HG03432 (cell line): ENCODE data around the gene MOB1B.
"Not testable (repeated sequence)": the region's sequence is repeated elsewhere in the genome, so short reads cannot be mapped to it uniquely, and the experiment has no call there.

Experiments
- ATAC-seq: cut with Tn5 transposase; IDR thresholded peaks from one replicate; pipeline ENCODE4 v1.9.1; 2021; ENCODE audit warnings: mild to moderate bottlenecking, moderate library complexity; ENCODE audit not compliant: unreplicated experiment

The MOB1B gene

GRCh38 chr4:70948665-70949260 is 46.6 kb downstream of the MOB1B start:
- ATAC-seq, result peak; percentile 66

- no peak for ATAC-seq
Observed at GRCh38 chr4:70954032-70954431, 51.9 kb downstream of the MOB1B start.

DNA sequence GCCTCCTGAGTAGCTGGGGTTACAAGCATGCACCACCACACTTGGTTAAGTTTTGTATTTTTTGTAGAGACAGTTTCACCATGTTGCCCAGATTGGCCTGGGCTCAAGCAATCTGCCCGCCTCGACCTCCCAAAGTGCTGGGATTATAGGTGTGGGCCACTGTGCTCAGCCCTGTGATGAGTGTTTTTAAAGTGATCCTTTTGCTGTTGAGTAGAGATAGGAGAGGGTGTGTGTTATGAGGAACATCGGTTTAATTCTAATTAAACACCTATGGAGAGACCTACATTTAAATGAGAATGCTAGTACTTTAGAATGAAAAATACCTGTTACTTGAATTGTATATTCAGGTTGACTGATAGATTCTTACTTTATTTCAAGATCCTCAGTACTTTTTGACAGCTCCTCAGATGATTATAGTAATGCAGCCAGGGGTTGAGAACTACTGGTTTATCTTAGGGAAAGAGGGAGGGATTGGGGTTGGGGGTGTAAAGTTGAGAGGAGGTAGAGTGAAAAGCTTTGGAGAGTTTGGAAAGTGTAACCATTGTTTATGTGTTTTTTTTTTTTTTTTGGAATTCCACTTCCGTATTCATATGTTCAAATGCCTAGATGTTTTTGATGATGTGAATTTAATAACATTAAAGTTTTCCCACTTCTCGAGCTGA is 54.5 kb downstream of the MOB1B start:
- ATAC-seq, result no peak

- ATAC-seq, result no peak
Observed at GRCh38 chr4:70958681-70959080, 56.5 kb downstream of the MOB1B start.

DNA sequence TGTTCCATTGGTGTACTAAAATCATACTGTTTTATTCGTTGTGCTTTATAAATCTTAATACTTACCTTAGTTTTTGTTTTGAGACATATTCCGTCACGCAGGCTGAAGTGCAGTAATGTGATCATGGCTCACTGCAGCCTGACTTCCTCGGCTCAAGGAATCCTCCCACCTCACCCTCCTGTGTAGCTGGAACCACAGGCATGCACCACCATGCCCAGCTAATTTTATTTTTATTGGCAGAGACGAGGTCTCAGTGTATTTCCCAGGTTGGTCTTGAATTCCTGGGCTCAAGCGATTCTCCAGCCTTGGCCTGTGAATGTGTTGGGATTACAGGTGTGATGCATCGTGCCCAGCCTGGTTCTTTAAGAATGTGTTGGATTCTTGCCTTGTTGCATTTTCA is 66.9 kb downstream of the MOB1B start:
- no peak for ATAC-seq

- ATAC-seq, result no peak
Observed at GRCh38 chr4:70976252-70976651, 74.1 kb downstream of the MOB1B start.

GRCh38 chr4:70979445-70980008 is 77.4 kb downstream of the MOB1B start:
- peak; percentile 70 for ATAC-seq

GRCh38 chr4:70980196-70980595 is 78.0 kb downstream of the MOB1B start:
- no peak for ATAC-seq

DNA sequence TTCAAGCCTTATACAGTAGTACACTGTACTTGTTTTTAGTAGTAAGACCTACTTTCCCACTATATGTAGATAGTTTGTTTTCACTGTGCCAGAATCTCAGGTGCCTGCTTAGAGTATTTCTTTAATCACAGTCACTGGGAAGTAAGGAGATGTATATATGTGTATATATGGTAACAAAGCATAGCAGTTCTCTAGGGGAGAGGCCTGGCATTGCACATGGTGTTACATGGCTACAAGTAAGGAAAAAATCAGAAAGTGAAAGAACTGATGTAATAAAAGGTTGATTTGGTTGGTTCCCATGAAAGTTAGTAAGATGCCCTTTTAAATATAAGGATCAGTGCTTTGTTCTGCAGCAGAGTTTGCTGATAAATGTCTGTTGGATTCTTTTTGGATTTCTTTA is 81.9 kb downstream of the MOB1B start:
- ATAC-seq, result no peak

GRCh38 chr4:70984589-70984988 is 82.4 kb downstream of the MOB1B start:
- no peak for ATAC-seq

- ATAC-seq, result no peak
Observed at GRCh38 chr4:70991596-70991995, 89.4 kb downstream of the MOB1B start.

DNA sequence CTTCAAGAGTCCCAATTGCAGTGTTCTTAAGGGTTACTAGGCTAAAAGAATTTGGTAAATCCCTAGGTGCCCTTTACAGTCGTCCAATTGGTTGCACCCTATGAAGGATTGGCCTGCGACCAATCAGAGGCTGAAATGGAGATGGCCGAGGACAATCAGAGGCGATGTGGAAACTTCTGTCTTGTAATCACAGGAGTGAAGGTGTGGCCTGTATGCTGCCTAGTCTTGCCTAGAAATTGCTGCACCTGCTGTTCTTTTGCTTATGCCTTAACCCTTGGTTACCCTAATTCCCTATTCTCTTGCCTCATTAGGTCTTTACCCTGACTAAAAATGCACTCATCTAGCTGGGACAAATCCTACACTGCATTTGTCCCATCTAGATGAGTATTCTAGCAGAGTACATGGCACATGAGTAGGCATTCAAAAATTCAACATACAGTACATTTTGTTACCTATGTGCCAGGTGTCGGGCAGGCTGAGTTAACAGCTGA is 90.3 kb downstream of the MOB1B start:
- no peak for ATAC-seq

GRCh38 chr4:70993181-70994068 is 91.3 kb downstream of the MOB1B start, which contains the start of gene DCK:
Gene DCK, plus strand, starts transcription at chr4:70993649. Its CDS starts 187 bp downstream, at chr4:70993836.
- peak; percentile 92 for ATAC-seq

DNA sequence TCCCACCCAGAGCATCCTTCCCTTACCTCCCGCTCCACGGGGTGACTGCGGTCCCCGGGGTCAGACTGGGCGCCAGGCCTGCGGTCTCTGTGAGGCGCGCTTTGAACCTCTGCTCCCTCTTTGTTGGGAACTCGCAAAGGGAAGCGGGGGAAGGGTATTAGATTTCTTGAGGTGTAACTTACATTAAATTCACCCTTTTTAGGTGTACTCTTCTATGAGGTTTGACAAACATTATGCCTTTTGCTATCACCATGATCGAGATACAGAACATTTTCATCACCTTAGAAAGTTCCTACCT is 91.8 kb downstream of the MOB1B start:
- no peak for ATAC-seq

DNA sequence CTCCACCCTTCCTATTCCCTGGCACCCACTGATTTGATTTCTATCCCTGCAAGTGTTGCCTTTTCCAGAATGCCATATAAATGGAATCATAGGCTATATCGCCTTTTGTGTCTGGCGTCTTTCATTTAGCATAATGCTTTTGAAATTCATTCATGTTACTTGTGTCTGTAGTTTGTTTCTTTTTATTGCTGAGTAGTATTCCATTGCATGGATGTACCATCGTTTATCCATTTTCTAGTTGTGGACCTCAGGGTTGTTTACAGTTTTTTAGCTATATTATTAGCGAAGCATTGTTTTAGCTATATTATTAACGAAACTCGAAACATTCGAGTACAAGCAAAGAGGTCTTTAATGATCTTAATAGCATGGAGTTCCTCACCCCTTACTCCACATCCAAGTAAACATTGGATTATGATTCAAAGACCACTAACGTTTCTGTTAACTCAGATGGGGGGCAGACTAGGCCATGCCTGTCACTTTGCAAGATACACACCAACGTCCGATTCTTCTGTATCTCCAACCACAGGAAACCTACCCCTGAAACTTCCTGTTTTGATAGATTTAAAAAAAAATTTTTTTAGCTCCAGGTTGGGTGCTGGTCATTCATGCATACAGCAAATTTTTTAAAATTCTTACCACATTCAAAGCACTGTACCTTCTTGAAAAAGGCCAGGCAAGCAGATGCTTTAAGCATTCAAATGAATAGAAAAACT is 92.4 kb downstream of the MOB1B start:
- ATAC-seq, result peak; percentile 36

GRCh38 chr4:70996018-70996360 is 93.8 kb downstream of the MOB1B start:
- no peak for ATAC-seq

DNA sequence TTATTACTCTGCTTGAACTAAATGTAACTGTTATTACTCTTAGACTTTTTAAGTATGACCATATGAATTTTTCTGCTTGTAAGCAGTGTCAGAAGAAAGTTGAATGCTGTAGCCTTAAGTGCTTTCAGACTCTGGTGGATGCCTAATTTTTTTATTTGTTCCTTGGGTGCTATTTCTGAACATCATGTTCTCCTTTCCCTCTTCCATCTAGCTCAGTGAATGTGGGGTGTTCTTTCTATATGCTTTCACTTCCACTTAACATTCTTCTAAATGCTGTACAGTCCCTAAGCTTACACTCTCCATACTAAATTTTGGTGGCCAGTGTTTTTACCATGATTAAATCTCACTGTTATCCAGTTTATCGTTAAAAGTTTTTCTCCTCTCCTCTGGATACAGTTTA is 94.9 kb downstream of the MOB1B start:
- ATAC-seq, result no peak

DNA sequence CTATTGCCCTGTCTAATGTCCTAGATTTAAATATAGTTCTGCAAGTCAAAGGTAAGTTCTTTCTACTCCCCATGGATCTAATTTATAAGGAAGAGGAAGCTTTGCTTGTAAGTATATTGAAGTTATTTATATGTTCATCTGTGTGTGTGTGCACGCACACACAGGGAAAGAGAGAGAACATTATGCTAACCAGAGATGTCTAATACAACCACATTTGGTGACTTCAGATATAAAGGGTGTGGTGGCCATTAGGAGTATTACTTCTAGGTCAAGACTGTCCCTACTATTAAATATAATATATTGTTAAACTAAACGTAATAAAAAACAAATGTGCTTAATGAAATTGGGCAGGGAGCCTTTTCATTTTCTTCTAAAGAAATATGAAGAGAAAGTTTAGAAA is 95.4 kb downstream of the MOB1B start:
- ATAC-seq, result no peak

- ATAC-seq, result not testable (repeated sequence)
Observed at GRCh38 chr4:70999639-71000038, 97.5 kb downstream of the MOB1B start.

- not testable (repeated sequence) for ATAC-seq
Observed at GRCh38 chr4:71001363-71001762, 99.2 kb downstream of the MOB1B start.

DNA sequence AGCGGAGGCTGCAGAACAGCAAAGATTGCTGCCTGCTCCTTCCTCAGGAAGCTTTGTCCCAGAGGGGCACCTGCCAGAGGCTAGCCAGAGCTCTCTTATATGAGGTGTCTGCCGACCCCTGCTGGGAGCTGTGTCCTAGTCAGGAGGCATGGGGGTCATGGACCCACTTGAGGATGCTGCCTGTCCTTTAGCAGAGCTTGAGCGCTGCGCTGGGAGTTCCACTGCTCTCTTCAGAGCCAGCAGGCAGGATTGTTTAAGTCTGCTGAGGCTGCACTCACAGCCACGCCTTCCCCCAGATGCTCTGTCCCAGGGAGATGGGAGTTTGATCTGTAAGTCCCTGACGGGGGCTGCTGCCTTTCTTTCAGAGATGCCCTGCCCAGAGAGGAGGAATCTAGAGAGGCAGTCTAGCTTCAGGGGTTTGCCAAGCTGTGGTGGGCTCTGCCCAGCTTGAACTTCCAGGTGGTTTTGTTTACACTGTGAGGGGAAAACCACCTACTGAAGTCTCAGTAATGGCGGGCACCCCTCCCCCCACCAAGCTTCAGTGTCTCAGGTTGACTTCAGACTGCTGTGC is 102.2 kb downstream of the MOB1B start:
- ATAC-seq, result peak; percentile 46
